Activated CD8-positive, alpha-beta memory T cell treated with anti-CD3 and anti-CD28 coated beads, Interleukin-2, amount 50 U/mL, for 48 hours (primary cell): ENCODE measurements around the gene PLCG1.
"Not testable (repeated sequence)": the region's sequence is repeated elsewhere in the genome, so short reads cannot be mapped to it uniquely, and the experiment has no call there.

ENCODE experiments used
- DNase-seq: peaks from one replicate; pipeline ENCODE4 v3.0.0-alpha.2; 2020

PLCG1 gene

GRCh38 chr20:41125530-41126457 lies 11.5 kb upstream of the PLCG1 start:
- no peak for DNase-seq

GRCh38 chr20:41126719-41127118 lies 10.6 kb upstream of the PLCG1 start:
- no peak for DNase-seq

- DNase-seq = not testable (repeated sequence)
Observed at GRCh38 chr20:41128317-41128716, 9.0 kb upstream of the PLCG1 start.

- DNase-seq = no peak
Observed at GRCh38 chr20:41131594-41132387, 5.6 kb upstream of the PLCG1 start.

- not testable (repeated sequence) for DNase-seq
Observed at GRCh38 chr20:41132388-41132775, 5.0 kb upstream of the PLCG1 start.

- DNase-seq = peak; percentile 69
Observed at GRCh38 chr20:41133709-41134361, 3.5 kb upstream of the PLCG1 start.

GRCh38 chr20:41134362-41135186 lies 2.8 kb upstream of the PLCG1 start:
- peak; percentile 50 for DNase-seq

GRCh38 chr20:41135187-41135887 lies 2.0 kb upstream of the PLCG1 start:
- peak; percentile 77 for DNase-seq

GRCh38 chr20:41135888-41136679 lies 1.3 kb upstream of the PLCG1 start:
- DNase-seq = no peak

- peak; percentile 84 for DNase-seq
Observed at GRCh38 chr20:41137614-41138474, 501 bp downstream of the PLCG1 start.

- peak; percentile 66 for DNase-seq
Observed at GRCh38 chr20:41138475-41139226, 1.3 kb downstream of the PLCG1 start.

- DNase-seq = peak; percentile 54
Observed at GRCh38 chr20:41139227-41140093, 2.1 kb downstream of the PLCG1 start.

GRCh38 chr20:41140226-41141133 lies 3.1 kb downstream of the PLCG1 start:
- DNase-seq = no peak

- no peak for DNase-seq
Observed at GRCh38 chr20:41141153-41141815, 3.9 kb downstream of the PLCG1 start.

- DNase-seq = no peak
Observed at GRCh38 chr20:41142245-41142644, 4.9 kb downstream of the PLCG1 start.

GRCh38 chr20:41142919-41143318 lies 5.6 kb downstream of the PLCG1 start:
- no peak for DNase-seq
